OCI-LY1 (cell line): ENCODE results near the gene PHF8.

Source experiments
- H2AFZ ChIP-seq: fragments of 200-600 bp; sonication (generic), shearing (Covaris generic); 2 replicates; pipeline ENCODE4 v1.6.0; 2014; ENCODE audit warnings: antibody characterized with exemption, mild to moderate bottlenecking, low read length
- H3F3A ChIP-seq: fragments of 200-600 bp; sonication (generic), shearing (Covaris generic); 2 replicates; pipeline ENCODE4 v1.6.0; 2014; ENCODE audit warnings: mild to moderate bottlenecking, antibody characterized with exemption, low read length, moderate library complexity; ENCODE audit not compliant: insufficient read depth
- H3K27ac ChIP-seq: fragments of 200-600 bp; sonication (generic); 2 replicates; pipeline ENCODE4 v1.5.1; 2014; ENCODE audit warnings: low read length, mixed run types, mild to moderate bottlenecking, low read depth; ENCODE audit not compliant: poor library complexity, severe bottlenecking
- H3K27me3 ChIP-seq: fragments of 200-600 bp; sonication (generic); 2 replicates; pipeline ENCODE4 v1.6.0; 2014; ENCODE audit warnings: antibody characterized with exemption, mild to moderate bottlenecking, low read length, moderate library complexity; ENCODE audit not compliant: insufficient read depth
- H3K36me3 ChIP-seq: fragments of 200-600 bp; sonication (generic); 2 replicates; pipeline ENCODE4 v1.6.1; 2014; ENCODE audit warnings: mild to moderate bottlenecking, antibody characterized with exemption, low read length, moderate library complexity, mixed read lengths; ENCODE audit not compliant: insufficient read depth
- H3K4me1 ChIP-seq: fragments of 200-600 bp; sonication (generic); 2 replicates; pipeline ENCODE4 v1.5.1; 2014; ENCODE audit warnings: mild to moderate bottlenecking, low read length, moderate library complexity; ENCODE audit not compliant: insufficient read depth, severe bottlenecking
- H3K4me2 ChIP-seq: fragments of 200-600 bp; sonication (generic), shearing (Covaris generic); 2 replicates; pipeline ENCODE4 v1.6.1; 2014; ENCODE audit warnings: low read length
- H3K4me3 ChIP-seq: fragments of 200-600 bp; sonication (generic); 2 replicates; pipeline ENCODE4 v1.5.1; 2014; ENCODE audit warnings: low read length, low read depth, mild to moderate bottlenecking, mixed read lengths; ENCODE audit not compliant: poor library complexity, severe bottlenecking
- H3K79me2 ChIP-seq: fragments of 200-600 bp; shearing (Covaris generic); 2 replicates; pipeline ENCODE4 v1.6.1; 2016; ENCODE audit warnings: mixed run types, low read length, mixed read lengths; ENCODE audit not compliant: insufficient read depth
- H3K9ac ChIP-seq: fragments of 200-600 bp; sonication (generic), shearing (Covaris generic); 2 replicates; pipeline ENCODE4 v1.6.1; 2014; ENCODE audit warnings: mild to moderate bottlenecking, low read length, mixed read lengths
- H3K9me2 ChIP-seq: fragments of 200-600 bp; sonication (generic), shearing (Covaris generic); 2 replicates; pipeline ENCODE4 v1.6.1; 2014; ENCODE audit warnings: low read depth, mild to moderate bottlenecking, low read length, mixed read lengths
- H3K9me3 ChIP-seq: fragments of 200-600 bp; shearing (Covaris generic); 2 replicates; pipeline ENCODE4 v1.6.1; 2014; ENCODE audit warnings: low read length, mixed read lengths
- H4K20me1 ChIP-seq: fragments of 200-600 bp; sonication (generic), shearing (Covaris generic); 2 replicates; pipeline ENCODE4 v1.6.0; 2016; ENCODE audit warnings: mild to moderate bottlenecking, low read length; ENCODE audit not compliant: insufficient read depth
- EZH2 ChIP-seq: fragments of 200-600 bp; sonication (generic), shearing (Covaris generic); IDR thresholded peaks from 2 replicates; pipeline ENCODE4 v1.8.0; 2017; ENCODE audit warnings: borderline replicate concordance, mixed run types, mild to moderate bottlenecking, antibody characterized with exemption, low read length, moderate library complexity, mixed read lengths
- TF ChIP-seq, protein P1 (sequence below): fragments of 200-600 bp; sonication (generic), shearing (Covaris generic); IDR thresholded peaks from 2 replicates; pipeline ENCODE4 v1.5.1; 2017; ENCODE audit warnings: mild to moderate bottlenecking, antibody characterized with exemption, low read length, moderate library complexity, mixed read lengths

The PHF8 gene

DNA sequence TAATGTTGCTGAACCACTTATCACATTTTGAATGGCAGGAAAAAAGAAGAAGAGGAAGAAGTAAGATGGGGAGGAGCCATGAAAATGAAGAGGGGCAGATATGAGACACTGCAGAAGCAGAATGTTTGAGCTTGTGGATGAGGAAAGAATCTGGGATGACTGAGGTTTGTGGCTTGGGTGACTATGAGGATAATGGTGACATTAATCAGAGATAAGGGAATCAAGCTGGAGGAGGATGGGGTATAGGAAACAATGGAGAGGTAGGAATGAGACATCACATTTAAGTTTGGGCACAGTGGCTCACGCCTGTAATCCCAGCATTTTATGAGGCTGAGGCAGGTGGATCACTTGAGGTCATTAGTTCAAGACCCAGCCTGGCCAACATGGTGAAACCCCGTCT, 19.1 kb upstream of the PHF8 start:
- Histone ChIP-seq H2AFZ (no peak overlapping the region), H3K4me3 (no peak overlapping the region), H3K36me3 (no peaks in the 10 kb centered on the region), H3K9me3 (no peaks in the 10 kb centered on the region), H3K27me3 (no peaks in the 10 kb centered on the region), H3K9me2 (no peaks in the 10 kb centered on the region), H3K79me2 (no peaks in the 10 kb centered on the region), H3K4me2 (no peak overlapping the region), H3K4me1 (no peaks in the 10 kb centered on the region), H3K9ac (no peak overlapping the region), H3F3A (no peaks in the 10 kb centered on the region), H4K20me1 (no peaks in the 10 kb centered on the region), H3K27ac (no peak overlapping the region)
- TF ChIP-seq, protein P1, sequence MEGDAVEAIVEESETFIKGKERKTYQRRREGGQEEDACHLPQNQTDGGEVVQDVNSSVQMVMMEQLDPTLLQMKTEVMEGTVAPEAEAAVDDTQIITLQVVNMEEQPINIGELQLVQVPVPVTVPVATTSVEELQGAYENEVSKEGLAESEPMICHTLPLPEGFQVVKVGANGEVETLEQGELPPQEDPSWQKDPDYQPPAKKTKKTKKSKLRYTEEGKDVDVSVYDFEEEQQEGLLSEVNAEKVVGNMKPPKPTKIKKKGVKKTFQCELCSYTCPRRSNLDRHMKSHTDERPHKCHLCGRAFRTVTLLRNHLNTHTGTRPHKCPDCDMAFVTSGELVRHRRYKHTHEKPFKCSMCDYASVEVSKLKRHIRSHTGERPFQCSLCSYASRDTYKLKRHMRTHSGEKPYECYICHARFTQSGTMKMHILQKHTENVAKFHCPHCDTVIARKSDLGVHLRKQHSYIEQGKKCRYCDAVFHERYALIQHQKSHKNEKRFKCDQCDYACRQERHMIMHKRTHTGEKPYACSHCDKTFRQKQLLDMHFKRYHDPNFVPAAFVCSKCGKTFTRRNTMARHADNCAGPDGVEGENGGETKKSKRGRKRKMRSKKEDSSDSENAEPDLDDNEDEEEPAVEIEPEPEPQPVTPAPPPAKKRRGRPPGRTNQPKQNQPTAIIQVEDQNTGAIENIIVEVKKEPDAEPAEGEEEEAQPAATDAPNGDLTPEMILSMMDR: no peak

DNA sequence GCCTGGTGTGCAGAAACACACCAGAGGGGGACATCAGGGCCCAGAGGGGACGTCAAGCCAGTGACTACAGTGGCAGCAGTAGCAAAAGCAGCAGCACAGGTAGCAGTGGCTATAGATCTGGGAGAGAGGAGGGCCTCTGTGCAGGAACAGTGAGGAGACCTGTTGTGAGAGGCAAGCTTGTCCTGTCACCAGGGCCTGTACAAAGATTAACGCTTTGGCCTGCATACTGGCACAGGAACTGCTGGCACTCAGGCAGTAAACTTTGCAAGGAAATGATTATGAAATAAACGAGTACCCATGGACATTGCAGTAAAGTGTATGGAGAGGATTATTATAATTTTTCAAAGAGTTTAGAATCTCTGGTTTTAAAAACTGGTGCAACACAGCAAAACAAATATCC, 5.5 kb upstream of the PHF8 start:
- Histone ChIP-seq H3K9me3 (no peaks in the 10 kb centered on the region), H3F3A (no peaks in the 10 kb centered on the region), H3K27ac (no peak overlapping the region), H3K4me3 (no peak overlapping the region), H3K27me3 (no peaks in the 10 kb centered on the region), H2AFZ (no peak overlapping the region), H3K79me2 (no peaks in the 10 kb centered on the region), H4K20me1 (no peaks in the 10 kb centered on the region), H3K9ac (no peak overlapping the region), H3K4me1 (peaks cover 14% of the 10 kb centered on the region), H3K4me2 (no peak overlapping the region), H3K9me2 (no peaks in the 10 kb centered on the region), H3K36me3 (no peaks in the 10 kb centered on the region)
- no peak for TF ChIP-seq EZH2

DNA sequence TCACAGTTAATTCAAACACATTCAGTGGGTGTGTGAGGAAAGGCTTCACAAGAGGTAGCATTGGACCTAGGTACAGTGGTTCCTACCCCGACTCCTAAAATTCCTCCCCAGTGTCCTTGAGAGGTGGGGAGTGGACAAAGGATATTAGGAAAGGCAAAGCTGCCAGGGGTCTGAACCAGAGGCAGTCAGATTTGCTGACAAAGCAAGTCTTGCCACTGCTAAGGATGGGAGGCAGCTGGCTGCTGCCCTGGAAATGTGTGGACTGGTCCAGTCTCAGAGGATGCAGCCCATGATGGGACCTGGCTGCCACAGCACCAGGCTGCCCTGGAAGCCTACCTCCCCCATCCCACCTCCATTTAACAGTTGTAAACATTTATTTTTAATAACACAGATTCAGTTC, 4.1 kb upstream of the PHF8 start:
- TF ChIP-seq EZH2: no peak
- TF ChIP-seq, protein P1: no peak
- Histone ChIP-seq H3K4me1 (peaks cover 17% of the 10 kb centered on the region), H3K79me2 (peaks cover 2% of the 10 kb centered on the region; the same call in 1 of the 2 replicates), H3K9me3 (no peaks in the 10 kb centered on the region), H3K9ac (no peak overlapping the region), H4K20me1 (no peaks in the 10 kb centered on the region), H3K4me2 (no peak overlapping the region), H2AFZ (no peak overlapping the region), H3K27me3 (no peaks in the 10 kb centered on the region), H3K36me3 (no peaks in the 10 kb centered on the region), H3K9me2 (no peaks in the 10 kb centered on the region), H3K27ac (no peak overlapping the region), H3F3A (no peaks in the 10 kb centered on the region), H3K4me3 (no peak overlapping the region)

DNA sequence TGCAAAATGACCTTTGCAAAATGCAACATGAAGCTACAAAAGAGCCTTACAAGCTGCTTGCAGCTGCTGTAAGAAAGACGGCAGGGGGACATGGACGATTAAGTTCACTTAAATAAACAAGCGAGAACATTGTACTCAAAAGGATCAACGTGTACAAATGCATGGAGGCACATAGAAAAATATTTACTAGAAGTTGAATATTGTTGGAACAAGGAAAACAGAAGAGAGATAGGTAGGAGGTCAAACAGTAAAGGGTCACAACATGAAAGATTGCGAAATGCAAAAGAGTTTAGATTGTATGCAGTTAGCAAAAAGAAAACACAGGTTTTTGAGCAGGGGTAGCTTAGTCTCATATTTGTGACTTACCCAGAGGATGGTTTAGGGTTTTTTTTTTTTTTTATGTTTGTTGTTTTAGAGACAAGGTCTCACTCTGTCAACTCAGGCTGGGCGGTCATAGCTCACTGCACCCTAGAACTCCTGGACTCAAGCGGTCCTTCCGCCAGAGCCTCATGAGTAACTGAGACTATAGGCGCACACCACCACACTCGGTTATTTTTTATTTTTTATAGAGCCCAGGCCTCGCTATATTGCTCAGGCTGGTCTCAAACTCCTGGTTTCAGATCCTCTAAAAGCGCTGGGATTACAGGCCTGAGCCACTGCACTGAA, 1.4 kb upstream of the PHF8 start:
- Histone ChIP-seq H2AFZ (peak overlapping the region; percentile 46), H3K36me3 (peaks cover 3% of the 10 kb centered on the region), H3K4me3 (peak overlapping the region; percentile 97)

More for the DNA sequence above, 1.4 kb upstream of the PHF8 start:
- no peaks in the 10 kb centered on the region for H3K9me2 ChIP-seq
- no peak for TF ChIP-seq EZH2
- TF ChIP-seq, protein P1: no peak
- peak overlapping the region; percentile 87; the same call in 1 of the 2 replicates for H3K9ac ChIP-seq
- H3K4me1 ChIP-seq: peaks cover 17% of the 10 kb centered on the region
- H3K27ac ChIP-seq: peak overlapping the region; percentile 96
- no peaks in the 10 kb centered on the region for H3K27me3 ChIP-seq
- no peaks in the 10 kb centered on the region for H3K9me3 ChIP-seq
- peaks cover 8% of the 10 kb centered on the region; the same call in 1 of the 2 replicates for H3K79me2 ChIP-seq
- no peaks in the 10 kb centered on the region for H3F3A ChIP-seq
- peak overlapping the region; percentile 81; the same call in 1 of the 2 replicates for H3K4me2 ChIP-seq
- H4K20me1 ChIP-seq: no peaks in the 10 kb centered on the region
